Osteoblast (primary cell): ENCODE measurements around the gene NUDCD2. TPM values are rescaled to one million over a fixed set of nuclear protein-coding genes. Genes with fewer than 3 reads are reported as not detected.
A peak's percentile ranks its signal among the peaks of the same experiment; 100 is the strongest.

Source experiments
- DNase-seq: peaks from one replicate; pipeline ENCODE4 v3.0.0; 2011; ENCODE audit warnings: low spot score, mixed read lengths; ENCODE audit not compliant: insufficient read length; ENCODE audit errors: missing footprints
- H2AFZ ChIP-seq: 2 replicates; pipeline ENCODE4 v1.6.0; 2011; ENCODE audit warnings: mild to moderate bottlenecking, low read length
- H3K27ac ChIP-seq: 2 replicates; pipeline ENCODE4 v1.5.1; 2011; ENCODE audit warnings: mild to moderate bottlenecking, low read depth, low read length, moderate library complexity
- H3K27me3 ChIP-seq: 2 replicates; pipeline ENCODE4 v1.6.0; 2012; ENCODE audit warnings: mild to moderate bottlenecking, control low read depth, inconsistent platforms, low read length, moderate library complexity; ENCODE audit not compliant: insufficient read depth
- H3K36me3 ChIP-seq: 2 replicates; pipeline ENCODE4 v1.5.1; 2011; ENCODE audit warnings: mild to moderate bottlenecking, low read length, control low read depth, moderate library complexity; ENCODE audit not compliant: insufficient read depth
- H3K4me1 ChIP-seq: 2 replicates; pipeline ENCODE4 v1.5.1; 2011; ENCODE audit warnings: mild to moderate bottlenecking, low read length, control low read depth, moderate library complexity; ENCODE audit not compliant: insufficient read depth
- H3K4me2 ChIP-seq: 2 replicates; pipeline ENCODE4 v1.6.0; 2011; ENCODE audit warnings: mild to moderate bottlenecking, low read length; ENCODE audit not compliant: insufficient read depth
- H3K4me3 ChIP-seq: fragments of 200-600 bp; sonication (generic); 3 replicates; pipeline ENCODE4 v1.5.1; 2012; ENCODE audit warnings: mild to moderate bottlenecking, low read length, inconsistent platforms; ENCODE audit not compliant: insufficient read depth
- H3K79me2 ChIP-seq: 2 replicates; pipeline ENCODE4 v1.6.0; 2012; ENCODE audit warnings: mild to moderate bottlenecking, low read length, control low read depth, inconsistent platforms; ENCODE audit not compliant: insufficient read depth
- H3K9me3 ChIP-seq: 2 replicates; pipeline ENCODE4 v1.5.1; 2011; ENCODE audit warnings: low read depth, low read length, control low read depth
- H4K20me1 ChIP-seq: 2 replicates; pipeline ENCODE4 v1.6.0; 2012; ENCODE audit warnings: mild to moderate bottlenecking, low read length, control low read depth; ENCODE audit not compliant: insufficient read depth
- total RNA-seq: library from RNA; depleted of rRNA; stranded (reverse); fragments of >200 nt; gene quantifications from 2 replicates; pipeline ENCODE4 v1.2.3, GENCODE V29; 2012
- TF ChIP-seq, protein P1 (sequence below): IDR thresholded peaks from 2 replicates; pipeline ENCODE4 v1.5.1; 2011; ENCODE audit warnings: mild to moderate bottlenecking, low read depth, low read length, moderate library complexity; ENCODE audit errors: extremely low read depth

The NUDCD2 gene
- total RNA-seq, 1 donor: 7.2 TPM

GRCh38 chr5:163506095-163506457 lies 46.2 kb upstream of the NUDCD2 start:
- Histone ChIP-seq H3K79me2 (peaks cover 57% of the 10 kb centered on the region), H2AFZ (peak overlapping the region; percentile 63), H3K27ac (peak overlapping the region; percentile 89), H3K4me3 (peak overlapping the region; percentile 87), H3K9me3 (no peaks in the 10 kb centered on the region), H3K4me1 (peaks cover 62% of the 10 kb centered on the region), H3K27me3 (no peaks in the 10 kb centered on the region), H3K36me3 (no peaks in the 10 kb centered on the region), H3K4me2 (peak overlapping the region; percentile 99), H4K20me1 (peaks cover 12% of the 10 kb centered on the region)
- TF ChIP-seq, protein P1, sequence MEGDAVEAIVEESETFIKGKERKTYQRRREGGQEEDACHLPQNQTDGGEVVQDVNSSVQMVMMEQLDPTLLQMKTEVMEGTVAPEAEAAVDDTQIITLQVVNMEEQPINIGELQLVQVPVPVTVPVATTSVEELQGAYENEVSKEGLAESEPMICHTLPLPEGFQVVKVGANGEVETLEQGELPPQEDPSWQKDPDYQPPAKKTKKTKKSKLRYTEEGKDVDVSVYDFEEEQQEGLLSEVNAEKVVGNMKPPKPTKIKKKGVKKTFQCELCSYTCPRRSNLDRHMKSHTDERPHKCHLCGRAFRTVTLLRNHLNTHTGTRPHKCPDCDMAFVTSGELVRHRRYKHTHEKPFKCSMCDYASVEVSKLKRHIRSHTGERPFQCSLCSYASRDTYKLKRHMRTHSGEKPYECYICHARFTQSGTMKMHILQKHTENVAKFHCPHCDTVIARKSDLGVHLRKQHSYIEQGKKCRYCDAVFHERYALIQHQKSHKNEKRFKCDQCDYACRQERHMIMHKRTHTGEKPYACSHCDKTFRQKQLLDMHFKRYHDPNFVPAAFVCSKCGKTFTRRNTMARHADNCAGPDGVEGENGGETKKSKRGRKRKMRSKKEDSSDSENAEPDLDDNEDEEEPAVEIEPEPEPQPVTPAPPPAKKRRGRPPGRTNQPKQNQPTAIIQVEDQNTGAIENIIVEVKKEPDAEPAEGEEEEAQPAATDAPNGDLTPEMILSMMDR: no peak
- DNase-seq: no peak

DNA sequence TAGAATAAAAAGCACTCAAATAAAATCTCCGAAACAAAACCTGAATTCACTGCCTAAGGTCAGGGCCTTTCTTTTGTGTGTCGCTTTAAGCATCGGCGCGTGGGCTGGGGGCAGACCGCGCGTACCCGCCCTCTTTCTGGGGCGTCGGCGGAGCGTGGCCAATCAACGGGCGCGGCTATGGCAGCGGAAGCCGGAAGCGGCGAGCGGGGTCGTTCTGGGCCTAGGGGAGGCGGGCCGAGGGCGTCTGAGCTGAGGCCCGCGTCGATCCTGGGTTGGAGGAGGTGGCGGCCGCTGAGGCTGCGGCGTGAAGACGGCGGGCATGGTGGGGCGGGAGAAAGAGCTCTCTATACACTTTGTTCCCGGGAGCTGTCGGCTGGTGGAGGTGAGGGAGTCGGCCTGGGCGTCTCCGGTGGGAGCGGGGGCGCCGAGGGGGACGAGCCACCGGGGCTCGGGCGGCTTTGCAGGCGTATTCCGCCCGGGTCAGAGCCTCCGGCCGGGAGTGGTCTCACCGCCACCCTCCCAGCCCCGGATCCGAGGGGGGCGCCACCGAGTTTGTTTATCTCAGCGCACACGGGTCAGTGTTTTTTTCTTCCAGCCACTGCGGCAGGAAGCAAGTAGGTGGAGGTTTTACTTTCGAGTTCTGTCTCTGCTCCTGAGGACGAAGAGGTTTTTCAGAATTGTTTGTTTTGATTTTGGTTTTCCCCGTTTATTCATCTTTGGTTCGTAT lies 45.6 kb upstream of the NUDCD2 start, which contains the start of gene MAT2B:
TSS of gene MAT2B (plus strand) at position 252 of the 727 bp plus-strand sequence. CDS start at position 320, 68 bp downstream.
- Histone ChIP-seq H3K4me3 (peak within 1 kb of the TSS; percentile 87), H2AFZ (peak within 1 kb of the TSS; percentile 95), H3K27me3 (no peaks in the 10 kb centered on the region), H3K4me2 (peak within 1 kb of the TSS; percentile 99), H3K4me1 (peaks cover 62% of the 10 kb centered on the region), H3K9me3 (no peaks in the 10 kb centered on the region), H3K27ac (peak within 1 kb of the TSS; percentile 89), H4K20me1 (peaks cover 12% of the 10 kb centered on the region), H3K79me2 (peaks cover 51% of the 10 kb centered on the region), H3K36me3 (no peaks in the 10 kb centered on the region)
- DNase-seq: peak; percentile 95
- TF ChIP-seq, protein P1: peak; percentile 49

GRCh38 chr5:163505049-163505367 lies 45.1 kb upstream of the NUDCD2 start:
- Histone ChIP-seq H2AFZ (peak overlapping the region; percentile 95), H3K79me2 (peaks cover 46% of the 10 kb centered on the region)
- TF ChIP-seq, protein P1: no peak

DNA sequence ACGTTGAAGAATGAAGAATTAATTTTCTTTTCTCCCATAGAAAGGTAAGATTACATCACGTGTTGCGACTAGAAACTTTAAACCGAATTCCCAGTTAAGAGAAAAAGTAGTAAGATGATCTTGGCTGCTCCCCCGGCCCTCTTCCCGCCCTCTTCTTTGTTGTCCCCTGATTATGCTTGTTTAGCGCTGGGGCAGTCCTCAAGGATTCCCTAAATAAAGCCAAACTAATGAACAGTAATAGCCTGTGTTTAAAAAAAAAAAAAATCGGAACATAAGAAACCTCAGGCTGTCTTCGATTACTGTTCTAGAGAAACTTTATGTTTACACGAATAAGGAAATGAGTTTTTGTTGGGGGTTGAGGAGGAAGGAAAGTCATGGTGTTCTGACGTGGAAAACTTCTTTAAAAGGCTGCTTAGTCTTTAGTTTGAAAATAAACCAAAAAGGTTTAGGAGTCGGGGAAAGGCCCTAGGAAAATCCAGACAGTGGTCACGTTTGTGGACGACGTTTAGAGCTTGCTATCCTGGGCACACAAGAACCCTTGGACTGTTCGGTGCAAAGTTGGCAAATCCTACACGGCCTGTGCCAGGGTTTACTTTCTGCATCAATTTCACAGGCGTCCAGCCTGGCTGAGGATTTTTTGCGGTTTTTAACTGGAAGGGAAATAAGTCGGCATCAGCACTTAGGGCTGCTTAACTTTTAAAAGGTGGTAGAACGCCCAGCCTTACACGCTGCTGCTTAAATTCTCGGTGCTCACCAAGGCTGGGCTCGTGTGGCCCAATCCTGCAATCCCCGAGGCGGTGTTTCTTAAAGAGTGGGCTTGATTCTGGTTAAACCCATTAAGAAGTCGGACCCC lies 44.4 kb upstream of the NUDCD2 start:
- Histone ChIP-seq H4K20me1 (peaks cover 12% of the 10 kb centered on the region), H3K27ac (peak overlapping the region; percentile 89), H3K9me3 (no peaks in the 10 kb centered on the region), H3K36me3 (no peaks in the 10 kb centered on the region), H3K4me2 (peak overlapping the region; percentile 99), H2AFZ (peak overlapping the region; percentile 95), H3K4me3 (peak overlapping the region; percentile 87), H3K79me2 (peaks cover 39% of the 10 kb centered on the region), H3K27me3 (no peaks in the 10 kb centered on the region), H3K4me1 (peaks cover 55% of the 10 kb centered on the region)
- DNase-seq: peak; percentile 45
- TF ChIP-seq, protein P1: no peak

More at GRCh38 chr5:163505049-163505367, 45.1 kb upstream of the NUDCD2 start:
- Histone ChIP-seq H3K36me3 (no peaks in the 10 kb centered on the region), H4K20me1 (peaks cover 12% of the 10 kb centered on the region), H3K27me3 (no peaks in the 10 kb centered on the region), H3K4me3 (peak overlapping the region; percentile 87), H3K27ac (peak overlapping the region; percentile 89), H3K4me1 (peaks cover 61% of the 10 kb centered on the region), H3K4me2 (peak overlapping the region; percentile 99), H3K9me3 (no peaks in the 10 kb centered on the region)
- DNase-seq: no peak
